SK-N-MC (cell line): ENCODE results near the gene UNC5C.

Experiments used
- DNase-seq: peaks from one replicate; pipeline ENCODE4 v3.0.0-alpha.2; 2011; ENCODE audit warnings: low read depth, low spot score
- H3K27ac ChIP-seq: fragments of 200-600 bp; sonication (generic); 2 replicates; pipeline ENCODE4 v1.5.1; 2016; ENCODE audit warnings: mixed run types
- H3K36me3 ChIP-seq: fragments of 200-600 bp; sonication (generic); 2 replicates; pipeline ENCODE4 v1.6.1; 2017; ENCODE audit warnings: antibody characterized with exemption, low read length, mixed read lengths; ENCODE audit not compliant: insufficient read depth
- H3K4me3 ChIP-seq: fragments of 200-600 bp; sonication (generic); 2 replicates; pipeline ENCODE4 v1.5.1; 2016
- H3K9ac ChIP-seq: fragments of 200-600 bp; sonication (generic); 2 replicates; pipeline ENCODE4 v1.8.0; 2017; ENCODE audit warnings: mixed run types, mixed read lengths; ENCODE audit not compliant: insufficient read length
- H3K9me3 ChIP-seq: fragments of 200-600 bp; sonication (generic); 2 replicates; pipeline ENCODE4 v1.6.1; 2017; ENCODE audit warnings: low read depth, mild to moderate bottlenecking, antibody characterized with exemption, low read length, moderate library complexity, mixed read lengths
- EZH2 ChIP-seq: fragments of 200-600 bp; sonication (generic); IDR thresholded peaks from one replicate; pipeline ENCODE4 v1.6.1; 2017; ENCODE audit warnings: antibody characterized with exemption
- FOXP2 ChIP-seq: optimal IDR thresholded peaks from 2 replicates; pipeline ENCODE3; 2011; ENCODE audit warnings: mild to moderate bottlenecking, moderate library complexity; ENCODE audit not compliant: insufficient read depth; ENCODE audit errors: extremely low read length, control extremely low read depth
- POLR2AphosphoS5 ChIP-seq: IDR thresholded peaks from 2 replicates; pipeline ENCODE4 v1.6.1; 2012; ENCODE audit warnings: mild to moderate bottlenecking, low read depth, low read length, borderline replicate concordance

UNC5C gene

GRCh38 chr4:95549246-95550114 lies 707 bp upstream of the UNC5C start:
- TF ChIP-seq EZH2 (peak; percentile 85), POLR2AphosphoS5 (no peak), FOXP2 (no peak)
- H3K9ac ChIP-seq = no peak overlapping the region
- DNase-seq = no peak
- no peaks in the 10 kb centered on the region for H3K9me3 ChIP-seq
- peak overlapping the region; percentile 71 for H3K4me3 ChIP-seq
- no peak overlapping the region for H3K27ac ChIP-seq
- H3K36me3 ChIP-seq = no peaks in the 10 kb centered on the region

- DNase-seq = no peak
- H3K27ac ChIP-seq = no peak overlapping the region
- no peak overlapping the region for H3K9ac ChIP-seq
- H3K36me3 ChIP-seq = no peaks in the 10 kb centered on the region
- H3K4me3 ChIP-seq = peak overlapping the region; percentile 71
- TF ChIP-seq FOXP2 = no peak
- TF ChIP-seq EZH2 = no peak
- no peak for TF ChIP-seq POLR2AphosphoS5
- H3K9me3 ChIP-seq = no peaks in the 10 kb centered on the region
Measured at GRCh38 chr4:95547715-95548471, 880 bp downstream of the UNC5C start.

GRCh38 chr4:95546866-95547714 lies 1.7 kb downstream of the UNC5C start:
- peak overlapping the region; percentile 71 for H3K4me3 ChIP-seq
- H3K9ac ChIP-seq = no peak overlapping the region
- H3K36me3 ChIP-seq = no peaks in the 10 kb centered on the region
- H3K9me3 ChIP-seq = no peaks in the 10 kb centered on the region
- H3K27ac ChIP-seq = no peak overlapping the region
- DNase-seq = no peak
- no peak for TF ChIP-seq POLR2AphosphoS5
- TF ChIP-seq FOXP2 = no peak
- no peak for TF ChIP-seq EZH2

- no peak for DNase-seq
- H3K9me3 ChIP-seq = no peaks in the 10 kb centered on the region
- no peak overlapping the region for H3K27ac ChIP-seq
- H3K9ac ChIP-seq = no peak overlapping the region
- H3K4me3 ChIP-seq = no peak overlapping the region
- H3K36me3 ChIP-seq = no peaks in the 10 kb centered on the region
- TF ChIP-seq EZH2 (no peak), POLR2AphosphoS5 (no peak), FOXP2 (no peak)
Measured at GRCh38 chr4:95546221-95546620, 2.6 kb downstream of the UNC5C start.

- no peak overlapping the region for H3K9ac ChIP-seq
- no peak overlapping the region for H3K4me3 ChIP-seq
- no peaks in the 10 kb centered on the region for H3K36me3 ChIP-seq
- H3K27ac ChIP-seq = no peak overlapping the region
- TF ChIP-seq EZH2 (no peak), FOXP2 (no peak), POLR2AphosphoS5 (no peak)
- H3K9me3 ChIP-seq = no peaks in the 10 kb centered on the region
- DNase-seq = no peak
Measured at GRCh38 chr4:95545546-95545945, 3.2 kb downstream of the UNC5C start.

GRCh38 chr4:95544113-95545103 lies 4.4 kb downstream of the UNC5C start:
- no peak overlapping the region for H3K27ac ChIP-seq
- H3K9ac ChIP-seq = no peak overlapping the region
- H3K36me3 ChIP-seq = no peaks in the 10 kb centered on the region
- DNase-seq = no peak
- no peaks in the 10 kb centered on the region for H3K9me3 ChIP-seq
- no peak overlapping the region for H3K4me3 ChIP-seq
- TF ChIP-seq EZH2 = no peak
- no peak for TF ChIP-seq FOXP2
- no peak for TF ChIP-seq POLR2AphosphoS5

GRCh38 chr4:95541889-95542607 lies 6.7 kb downstream of the UNC5C start:
- no peaks in the 10 kb centered on the region for H3K9me3 ChIP-seq
- TF ChIP-seq POLR2AphosphoS5 (no peak), EZH2 (no peak), FOXP2 (no peak)
- H3K4me3 ChIP-seq = no peak overlapping the region
- no peak for DNase-seq
- no peak overlapping the region for H3K27ac ChIP-seq
- H3K36me3 ChIP-seq = no peaks in the 10 kb centered on the region
- H3K9ac ChIP-seq = no peak overlapping the region
